ENCODE measurements around the gene ADISSP. TPM values are rescaled to one million over a fixed set of nuclear protein-coding genes. Genes with fewer than 3 reads are reported as not detected.
A peak's percentile ranks its signal among the peaks of the same experiment; 100 is the strongest.

Gene ADISSP
- total and polyA plus RNA-seq, 9 of the 15 experiments (the other 6 are each of a cell fraction or from before 2014, with no cell fraction given), result 1.4 to 70.6 (median 23.4) TPM

DNA sequence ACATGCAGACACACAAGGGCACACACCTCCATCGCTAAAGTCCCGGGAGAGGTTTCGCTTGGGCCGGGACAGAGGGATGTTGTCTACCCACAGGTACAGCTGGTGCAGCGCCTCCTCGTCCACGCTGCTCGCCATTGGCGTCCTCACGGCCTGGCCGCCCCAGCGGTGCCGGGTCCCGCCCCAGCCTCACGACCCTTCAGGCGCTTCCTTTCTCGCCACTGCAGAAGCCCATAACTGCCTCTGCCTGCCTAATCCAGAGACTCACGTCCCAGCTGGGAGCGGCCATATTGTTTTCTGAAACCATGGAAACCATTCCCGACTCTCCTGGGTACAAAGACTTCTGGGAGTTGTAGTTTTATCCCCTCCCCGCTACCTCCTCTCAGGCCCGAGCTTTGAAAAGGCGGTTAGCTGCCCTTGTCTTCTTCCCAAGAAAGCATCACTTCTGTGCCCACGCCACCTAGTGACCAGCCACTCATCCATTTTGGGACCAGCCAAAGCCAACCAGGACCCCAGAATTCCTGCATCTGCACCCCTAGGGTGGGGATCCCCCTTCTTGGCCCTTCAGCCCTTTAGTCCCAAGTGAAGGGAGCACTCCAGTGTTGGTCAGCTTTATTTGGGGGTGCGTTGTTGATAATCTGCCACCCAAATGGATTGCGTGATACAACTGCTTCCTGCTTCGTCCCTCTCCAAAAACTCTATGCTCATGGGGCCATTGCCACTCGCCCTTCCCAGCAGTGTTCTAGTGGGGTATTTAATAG is 13.8 kb upstream of the ADISSP start, which contains the start of gene SPEF1 (continued):
- TF ChIP-seq, protein P1, sequence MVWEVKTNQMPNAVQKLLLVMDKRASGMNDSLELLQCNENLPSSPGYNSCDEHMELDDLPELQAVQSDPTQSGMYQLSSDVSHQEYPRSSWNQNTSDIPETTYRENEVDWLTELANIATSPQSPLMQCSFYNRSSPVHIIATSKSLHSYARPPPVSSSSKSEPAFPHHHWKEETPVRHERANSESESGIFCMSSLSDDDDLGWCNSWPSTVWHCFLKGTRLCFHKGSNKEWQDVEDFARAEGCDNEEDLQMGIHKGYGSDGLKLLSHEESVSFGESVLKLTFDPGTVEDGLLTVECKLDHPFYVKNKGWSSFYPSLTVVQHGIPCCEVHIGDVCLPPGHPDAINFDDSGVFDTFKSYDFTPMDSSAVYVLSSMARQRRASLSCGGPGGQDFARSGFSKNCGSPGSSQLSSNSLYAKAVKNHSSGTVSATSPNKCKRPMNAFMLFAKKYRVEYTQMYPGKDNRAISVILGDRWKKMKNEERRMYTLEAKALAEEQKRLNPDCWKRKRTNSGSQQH (CRISPR knock-in tag; IDR thresholded peaks at IDR 0.05), result no peak
- TF ChIP-seq POLR3G (IDR thresholded peaks at IDR 0.05; ENCODE audit: extremely low read depth, insufficient read length, insufficient replicate concordance), result no peak
- 0 out of 2 replicates have a peak, but pooled peaks have one; percentile 27 for TF ChIP-seq JUN (IDR thresholded peaks at IDR 0.05; ENCODE audit: borderline replicate concordance, low read depth, low read length)
- no peak for TF ChIP-seq JUN (CRISPR knock-in tag; IDR thresholded peaks at IDR 0.05; ENCODE audit: borderline replicate concordance)
- TF ChIP-seq NUFIP1 (IDR thresholded peaks at IDR 0.05; ENCODE audit: partially characterized antibody), result no peak
- TF ChIP-seq ZNF197 (CRISPR knock-in tag; IDR thresholded peaks at IDR 0.05; ENCODE audit: low read depth), result no peak
- peak in 1 of 2 experiments; percentile 54; a peak in 2 of 4 replicates for TF ChIP-seq RAD21 (CRISPR knock-in tag; conservative IDR thresholded peaks at IDR 0.05 in 1 of 2, IDR thresholded peaks at IDR 0.05 in 1 of 2)
- TF ChIP-seq ZNF436 (CRISPR knock-in tag; IDR thresholded peaks at IDR 0.05), result no peak
- TF ChIP-seq, protein P2, sequence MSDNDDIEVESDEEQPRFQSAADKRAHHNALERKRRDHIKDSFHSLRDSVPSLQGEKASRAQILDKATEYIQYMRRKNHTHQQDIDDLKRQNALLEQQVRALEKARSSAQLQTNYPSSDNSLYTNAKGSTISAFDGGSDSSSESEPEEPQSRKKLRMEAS (CRISPR knock-in tag; IDR thresholded peaks at IDR 0.05), result peak; percentile 13; the same call in 1 of the 2 replicates
- TF ChIP-seq, protein P3, sequence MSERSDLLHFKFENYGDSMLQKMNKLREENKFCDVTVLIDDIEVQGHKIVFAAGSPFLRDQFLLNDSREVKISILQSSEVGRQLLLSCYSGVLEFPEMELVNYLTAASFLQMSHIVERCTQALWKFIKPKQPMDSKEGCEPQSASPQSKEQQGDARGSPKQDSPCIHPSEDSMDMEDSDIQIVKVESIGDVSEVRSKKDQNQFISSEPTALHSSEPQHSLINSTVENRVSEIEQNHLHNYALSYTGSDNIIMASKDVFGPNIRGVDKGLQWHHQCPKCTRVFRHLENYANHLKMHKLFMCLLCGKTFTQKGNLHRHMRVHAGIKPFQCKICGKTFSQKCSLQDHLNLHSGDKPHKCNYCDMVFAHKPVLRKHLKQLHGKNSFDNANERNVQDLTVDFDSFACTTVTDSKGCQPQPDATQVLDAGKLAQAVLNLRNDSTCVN (CRISPR knock-in tag; IDR thresholded peaks at IDR 0.05), result no peak
- TF ChIP-seq KDM5B (IDR thresholded peaks at IDR 0.05; ENCODE audit: insufficient replicate concordance, low read depth, low read length), result peak; percentile 52
- TF ChIP-seq ZNF75A (CRISPR knock-in tag; IDR thresholded peaks at IDR 0.05), result no peak
- no peak for TF ChIP-seq COPS2 (conservative IDR thresholded peaks at IDR 0.05)
- no peak for TF ChIP-seq BCOR (IDR thresholded peaks at IDR 0.05)
- TF ChIP-seq, protein P4, sequence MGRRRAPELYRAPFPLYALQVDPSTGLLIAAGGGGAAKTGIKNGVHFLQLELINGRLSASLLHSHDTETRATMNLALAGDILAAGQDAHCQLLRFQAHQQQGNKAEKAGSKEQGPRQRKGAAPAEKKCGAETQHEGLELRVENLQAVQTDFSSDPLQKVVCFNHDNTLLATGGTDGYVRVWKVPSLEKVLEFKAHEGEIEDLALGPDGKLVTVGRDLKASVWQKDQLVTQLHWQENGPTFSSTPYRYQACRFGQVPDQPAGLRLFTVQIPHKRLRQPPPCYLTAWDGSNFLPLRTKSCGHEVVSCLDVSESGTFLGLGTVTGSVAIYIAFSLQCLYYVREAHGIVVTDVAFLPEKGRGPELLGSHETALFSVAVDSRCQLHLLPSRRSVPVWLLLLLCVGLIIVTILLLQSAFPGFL (CRISPR knock-in tag; IDR thresholded peaks at IDR 0.05), result no peak
- TF ChIP-seq, protein P5, sequence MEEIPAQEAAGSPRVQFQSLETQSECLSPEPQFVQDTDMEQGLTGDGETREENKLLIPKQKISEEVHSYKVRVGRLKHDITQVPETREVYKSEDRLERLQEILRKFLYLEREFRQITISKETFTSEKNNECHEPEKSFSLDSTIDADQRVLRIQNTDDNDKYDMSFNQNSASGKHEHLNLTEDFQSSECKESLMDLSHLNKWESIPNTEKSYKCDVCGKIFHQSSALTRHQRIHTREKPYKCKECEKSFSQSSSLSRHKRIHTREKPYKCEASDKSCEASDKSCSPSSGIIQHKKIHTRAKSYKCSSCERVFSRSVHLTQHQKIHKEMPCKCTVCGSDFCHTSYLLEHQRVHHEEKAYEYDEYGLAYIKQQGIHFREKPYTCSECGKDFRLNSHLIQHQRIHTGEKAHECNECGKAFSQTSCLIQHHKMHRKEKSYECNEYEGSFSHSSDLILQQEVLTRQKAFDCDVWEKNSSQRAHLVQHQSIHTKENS (CRISPR knock-in tag; IDR thresholded peaks at IDR 0.05), result no peak
- no peak for TF ChIP-seq FOS (IDR thresholded peaks at IDR 0.05; ENCODE audit: extremely low read depth, insufficient read length)
- TF ChIP-seq DDX20 (tag; IDR thresholded peaks at IDR 0.05; ENCODE audit: low read depth), result no peak
- no peak for TF ChIP-seq CHD2 (IDR thresholded peaks at IDR 0.05; ENCODE audit: low read depth, low read length)
- no peak for TF ChIP-seq RAD51 (IDR thresholded peaks at IDR 0.05; ENCODE audit: borderline replicate concordance, low read depth)
- no peak for TF ChIP-seq ZNF830 (CRISPR knock-in tag; IDR thresholded peaks at IDR 0.05)
- TF ChIP-seq ZNF347 (CRISPR knock-in tag; IDR thresholded peaks at IDR 0.05; ENCODE audit: low read depth), result no peak
- TF ChIP-seq ZFX (CRISPR knock-in tag; IDR thresholded peaks at IDR 0.05), result peak; percentile 33; the same call in 1 of the 2 replicates
- no peak for TF ChIP-seq ZKSCAN1 (IDR thresholded peaks at IDR 0.05; ENCODE audit: low read depth, low read length)

Data from K562 (cell line).